Stomach smooth muscle (tissue), 2 donors: ENCODE measurements around the gene GAD2.

ENCODE experiments used
- H3K27ac ChIP-seq: one replicate; pipeline ENCODE4 v1.7.0; 2013; ENCODE audit warnings: mild to moderate bottlenecking, low read length, inconsistent platforms
- H3K27me3 ChIP-seq, 2 donors: one replicate each; pipeline ENCODE4 v1.7.0; 2013; ENCODE audit warnings: low read length in 2 of 2; ENCODE audit not compliant: insufficient read depth in 2 of 2, control insufficient read depth in 1 of 2
- H3K36me3 ChIP-seq, 2 donors: one replicate each; pipeline ENCODE4 v1.7.0; 2013; ENCODE audit warnings: low read length in 2 of 2; ENCODE audit not compliant: control insufficient read depth in 2 of 2, insufficient read depth in 2 of 2
- H3K4me1 ChIP-seq: one replicate; pipeline ENCODE4 v1.7.0; 2013; ENCODE audit warnings: low read length; ENCODE audit not compliant: control insufficient read depth, insufficient read depth
- H3K4me3 ChIP-seq, 2 donors: one replicate each; pipeline ENCODE4 v1.7.0; 2013; ENCODE audit warnings: low read length in 2 of 2
- H3K9ac ChIP-seq, 2 donors: one replicate each; pipeline ENCODE4 v1.7.0; 2013; ENCODE audit warnings: low read length in 2 of 2, mild to moderate bottlenecking in 1 of 2
- H3K9me3 ChIP-seq, 2 donors: one replicate each; pipeline ENCODE4 v1.7.0; 2013; ENCODE audit warnings: low read length in 2 of 2; ENCODE audit not compliant: control insufficient read depth in 2 of 2
- donor health status: healthy.
- donor health status: Pancreatic carcinoma.

GAD2 gene

GRCh38 chr10:26259341-26259740 lies 42.8 kb downstream of the GAD2 start:
- H3K27ac ChIP-seq: no peak overlapping the region
- peaks cover 0 to 2% of the 10 kb centered on the region in 2 donors for H3K27me3 ChIP-seq
- H3K9me3 ChIP-seq: no peaks in the 10 kb centered on the region
- no peaks in the 10 kb centered on the region for H3K4me1 ChIP-seq
- no peak overlapping the region for H3K4me3 ChIP-seq
- no peaks in the 10 kb centered on the region for H3K36me3 ChIP-seq
- no peak overlapping the region for H3K9ac ChIP-seq

GRCh38 chr10:26269754-26270153 lies 53.2 kb downstream of the GAD2 start:
- Histone ChIP-seq H3K9ac (no peak overlapping the region), H3K9me3 (no peaks in the 10 kb centered on the region), H3K36me3 (no peaks in the 10 kb centered on the region), H3K27ac (no peak overlapping the region), H3K4me1 (no peaks in the 10 kb centered on the region), H3K4me3 (no peak overlapping the region), H3K27me3 (peaks cover 0 to 3% of the 10 kb centered on the region in 2 donors)

- H3K27me3 ChIP-seq: no peaks in the 10 kb centered on the region
- no peak overlapping the region for H3K27ac ChIP-seq
- H3K4me1 ChIP-seq: no peaks in the 10 kb centered on the region
- H3K36me3 ChIP-seq: no peaks in the 10 kb centered on the region
- no peak overlapping the region for H3K9ac ChIP-seq
- peaks cover 0 to 3% of the 10 kb centered on the region in 2 donors for H3K9me3 ChIP-seq
- H3K4me3 ChIP-seq: no peak overlapping the region
Measured at GRCh38 chr10:26274391-26274790, 57.8 kb downstream of the GAD2 start.

GRCh38 chr10:26278295-26278694 lies 61.7 kb downstream of the GAD2 start:
- Histone ChIP-seq H3K9me3 (peaks cover 0 to 3% of the 10 kb centered on the region in 2 donors), H3K4me3 (no peak overlapping the region), H3K27me3 (no peaks in the 10 kb centered on the region), H3K36me3 (no peaks in the 10 kb centered on the region), H3K4me1 (no peaks in the 10 kb centered on the region), H3K9ac (no peak overlapping the region), H3K27ac (no peak overlapping the region)

GRCh38 chr10:26290236-26290635 lies 73.7 kb downstream of the GAD2 start:
- Histone ChIP-seq H3K4me1 (no peaks in the 10 kb centered on the region), H3K9me3 (no peaks in the 10 kb centered on the region), H3K36me3 (no peaks in the 10 kb centered on the region), H3K4me3 (no peak overlapping the region), H3K27ac (no peak overlapping the region), H3K9ac (no peak overlapping the region), H3K27me3 (no peaks in the 10 kb centered on the region)

- Histone ChIP-seq H3K4me3 (no peak overlapping the region), H3K9ac (no peak overlapping the region), H3K27ac (no peak overlapping the region), H3K4me1 (no peaks in the 10 kb centered on the region), H3K27me3 (no peaks in the 10 kb centered on the region), H3K36me3 (no peaks in the 10 kb centered on the region), H3K9me3 (no peaks in the 10 kb centered on the region)
Measured at GRCh38 chr10:26291721-26292480, 75.3 kb downstream of the GAD2 start.

- Histone ChIP-seq H3K27ac (no peak overlapping the region), H3K4me3 (no peak overlapping the region), H3K9ac (no peak overlapping the region), H3K4me1 (no peaks in the 10 kb centered on the region), H3K27me3 (no peaks in the 10 kb centered on the region), H3K9me3 (no peaks in the 10 kb centered on the region), H3K36me3 (no peaks in the 10 kb centered on the region)
Measured at GRCh38 chr10:26296360-26296759, 79.8 kb downstream of the GAD2 start.

GRCh38 chr10:26300001-26300400 lies 83.4 kb downstream of the GAD2 start:
- Histone ChIP-seq H3K9ac (no peak overlapping the region), H3K4me3 (no peak overlapping the region), H3K27me3 (no peaks in the 10 kb centered on the region), H3K9me3 (no peaks in the 10 kb centered on the region), H3K36me3 (no peaks in the 10 kb centered on the region), H3K27ac (no peak overlapping the region), H3K4me1 (no peaks in the 10 kb centered on the region)

- Histone ChIP-seq H3K4me3 (no peak overlapping the region), H3K9me3 (peaks cover 0 to 3% of the 10 kb centered on the region in 2 donors), H3K4me1 (no peaks in the 10 kb centered on the region), H3K27ac (no peak overlapping the region), H3K27me3 (no peaks in the 10 kb centered on the region), H3K36me3 (no peaks in the 10 kb centered on the region), H3K9ac (no peak overlapping the region)
Measured at GRCh38 chr10:26303366-26303765, 86.8 kb downstream of the GAD2 start.

GRCh38 chr10:26310361-26310760 lies 93.8 kb downstream of the GAD2 start:
- H3K9me3 ChIP-seq: peaks cover 3 to 4% of the 10 kb centered on the region in 2 donors
- H3K9ac ChIP-seq: no peak overlapping the region
- no peak overlapping the region for H3K4me3 ChIP-seq
- no peaks in the 10 kb centered on the region for H3K4me1 ChIP-seq
- H3K36me3 ChIP-seq: no peaks in the 10 kb centered on the region
- no peak overlapping the region for H3K27ac ChIP-seq
- H3K27me3 ChIP-seq: peaks cover 0 to 2% of the 10 kb centered on the region in 2 donors

GRCh38 chr10:26311383-26311940 lies 94.9 kb downstream of the GAD2 start:
- peaks cover 0 to 2% of the 10 kb centered on the region in 2 donors for H3K27me3 ChIP-seq
- H3K36me3 ChIP-seq: no peaks in the 10 kb centered on the region
- no peak overlapping the region for H3K27ac ChIP-seq
- no peak overlapping the region for H3K9ac ChIP-seq
- H3K9me3 ChIP-seq: peaks cover 3 to 4% of the 10 kb centered on the region in 2 donors
- no peaks in the 10 kb centered on the region for H3K4me1 ChIP-seq
- H3K4me3 ChIP-seq: no peak overlapping the region
